ENCODE measurements around the gene PIP4P1. TPM values are rescaled to one million over a fixed set of nuclear protein-coding genes. Genes with fewer than 3 reads are reported as not detected.

Gene PIP4P1
- total and polyA plus RNA-seq, 2 donors from 2014 or later = 33.3 to 35.7 TPM

GRCh38 chr14:20458031-20458789 lies 3.0 kb downstream of the PIP4P1 start:
- no peak for DNase-seq
- H3K4me1 ChIP-seq (ENCODE audit: control insufficient read depth in 2 of 3, insufficient read depth in 2 of 3, low read depth in 1 of 3, low read length in 3 of 3) = peaks cover 3 to 19% (median 18%) of the 10 kb centered on the region in 3 donors
- no peaks in the 10 kb centered on the region for H3K9me3 ChIP-seq (ENCODE audit: control insufficient read depth in 2 of 3, insufficient read depth in 1 of 3, low read length in 3 of 3)
- TF ChIP-seq CTCF (IDR thresholded peaks at IDR 0.05; ENCODE audit: borderline replicate concordance, extremely low read depth, insufficient read depth) = no peak
- H3K4me3 ChIP-seq (ENCODE audit: low read length in 3 of 3) = no peak overlapping the region
- no peak overlapping the region for H3K9ac ChIP-seq (ENCODE audit: low read length in 3 of 3)
- FAIRE-seq = no peak
- H3K27me3 ChIP-seq (ENCODE audit: control insufficient read depth, insufficient read depth, low read length) = no peaks in the 10 kb centered on the region
- no peak overlapping the region for H3K27ac ChIP-seq (ENCODE audit: low read depth in 2 of 2, low read length in 2 of 2)
- intact Hi-C loops (cut with DNase I) = no loop called here
- H3K36me3 ChIP-seq (ENCODE audit: control insufficient read depth in 2 of 3, insufficient read depth in 3 of 3, low read length in 3 of 3) = peaks cover 7 to 40% (median 21%) of the 10 kb centered on the region in 3 donors

- Histone ChIP-seq H3K9me3 (ENCODE audit: control insufficient read depth in 2 of 3, insufficient read depth in 1 of 3, low read length in 3 of 3) (no peaks in the 10 kb centered on the region), H3K9ac (ENCODE audit: low read length in 3 of 3) (no peak overlapping the region), H3K4me1 (ENCODE audit: control insufficient read depth in 2 of 3, insufficient read depth in 2 of 3, low read depth in 1 of 3, low read length in 3 of 3) (peaks cover 3 to 19% (median 18%) of the 10 kb centered on the region in 3 donors), H3K36me3 (ENCODE audit: control insufficient read depth in 2 of 3, insufficient read depth in 3 of 3, low read length in 3 of 3) (peaks cover 9 to 45% (median 24%) of the 10 kb centered on the region in 3 donors), H3K4me3 (ENCODE audit: low read length in 3 of 3) (no peak overlapping the region), H3K27ac (ENCODE audit: low read depth in 2 of 2, low read length in 2 of 2) (no peak overlapping the region), H3K27me3 (ENCODE audit: control insufficient read depth, insufficient read depth, low read length) (no peaks in the 10 kb centered on the region)
- FAIRE-seq = no peak
- intact Hi-C loops (cut with DNase I) = no loop called here
- DNase-seq = no peak
- no peak for TF ChIP-seq CTCF (IDR thresholded peaks at IDR 0.05; ENCODE audit: borderline replicate concordance, extremely low read depth, insufficient read depth)
Measured at GRCh38 chr14:20456971-20457370, 4.3 kb downstream of the PIP4P1 start.

- peak in 1 of 5 donors; percentile 8 for DNase-seq
- intact Hi-C loops (cut with DNase I) = no loop called here
- peaks cover 3 to 18% (median 17%) of the 10 kb centered on the region in 3 donors for H3K4me1 ChIP-seq (ENCODE audit: control insufficient read depth in 2 of 3, insufficient read depth in 2 of 3, low read depth in 1 of 3, low read length in 3 of 3)
- no peak for TF ChIP-seq CTCF (IDR thresholded peaks at IDR 0.05; ENCODE audit: borderline replicate concordance, extremely low read depth, insufficient read depth)
- H3K4me3 ChIP-seq (ENCODE audit: low read length in 3 of 3) = peak overlapping the region; percentile 76 to 98 (median 87)
- no peaks in the 10 kb centered on the region for H3K9me3 ChIP-seq (ENCODE audit: control insufficient read depth in 2 of 3, insufficient read depth in 1 of 3, low read length in 3 of 3)
- H3K36me3 ChIP-seq (ENCODE audit: control insufficient read depth in 2 of 3, insufficient read depth in 3 of 3, low read length in 3 of 3) = peaks cover 9 to 50% (median 29%) of the 10 kb centered on the region in 3 donors
- FAIRE-seq = no peak
- no peaks in the 10 kb centered on the region for H3K27me3 ChIP-seq (ENCODE audit: control insufficient read depth, insufficient read depth, low read length)
- H3K27ac ChIP-seq (ENCODE audit: low read depth in 2 of 2, low read length in 2 of 2) = peak overlapping the region; percentile 88 to 97
- H3K9ac ChIP-seq (ENCODE audit: low read length in 3 of 3) = peak overlapping the region; percentile 55 to 92 (median 87)
Measured at GRCh38 chr14:20455355-20456300, 5.6 kb downstream of the PIP4P1 start.

Measured in kidney (tissue), 14 donors.